GM12878 (cell line): ENCODE measurements around the gene CDC27.

ENCODE experiments used
- BMI1 ChIP-seq: fragments of 450-650 bp; IDR thresholded peaks from 2 replicates; pipeline ENCODE4 v1.6.1; 2016; ENCODE audit warnings: mild to moderate bottlenecking, moderate library complexity, borderline replicate concordance
- CEBPB ChIP-seq, 2 experiments: fragments of 150-350 bp in 1 of 2; IDR thresholded peaks; 2 replicates each; pipeline ENCODE4 v1.6.1; 2012 to 2014; ENCODE audit warnings: low read depth in 2 of 2, low read length in 2 of 2, borderline replicate concordance in 1 of 2, inconsistent platforms in 1 of 2
- CREB1 ChIP-seq: IDR thresholded peaks from 2 replicates; pipeline ENCODE4 v1.6.1; 2012; ENCODE audit warnings: low read depth, mild to moderate bottlenecking, inconsistent platforms
- MYB ChIP-seq: fragments of 150-350 bp; IDR thresholded peaks from 2 replicates; pipeline ENCODE4 v1.6.1; 2014; ENCODE audit warnings: mild to moderate bottlenecking, low read depth, low read length, borderline replicate concordance
- NFYA ChIP-seq: IDR thresholded peaks from 2 replicates; pipeline ENCODE4 v1.6.1; 2011; ENCODE audit warnings: low read depth, mild to moderate bottlenecking, low read length, improper control_type of control experiment, borderline replicate concordance
- RFX5 ChIP-seq: IDR thresholded peaks from 2 replicates; pipeline ENCODE4 v1.6.1; 2011; ENCODE audit warnings: low read depth, low read length, improper control_type of control experiment
- SIX5 ChIP-seq: IDR thresholded peaks from 2 replicates; pipeline ENCODE4 v1.6.1; 2011; ENCODE audit warnings: mild to moderate bottlenecking, low read depth, low read length, moderate library complexity; ENCODE audit not compliant: severe bottlenecking
- TCF3 ChIP-seq: IDR thresholded peaks from 2 replicates; pipeline ENCODE4 v1.6.1; 2012; ENCODE audit warnings: low read depth, mild to moderate bottlenecking, low read length, borderline replicate concordance; ENCODE audit not compliant: insufficient read depth
- TF ChIP-seq, protein P1 (sequence below): fragments of 450-650 bp; IDR thresholded peaks from 2 replicates; pipeline ENCODE4 v1.6.1; 2017; ENCODE audit warnings: mild to moderate bottlenecking, low read depth, inconsistent platforms; ENCODE audit not compliant: poor library complexity, severe bottlenecking
- TF ChIP-seq, protein P2 (sequence below), 3 experiments: IDR thresholded peaks in 2 of 3; conservative IDR thresholded peaks in 1 of 3; 2 replicates each; pipeline ENCODE4 v1.5.1; 2011; ENCODE audit warnings: low read depth in 3 of 3, low read length in 3 of 3, mild to moderate bottlenecking in 3 of 3, control low read depth in 2 of 3, moderate library complexity in 2 of 3, inconsistent platforms in 1 of 3, mixed read lengths in 1 of 3; ENCODE audit not compliant: control insufficient read depth in 2 of 3, insufficient read depth in 1 of 3; ENCODE audit errors: extremely low read depth in 1 of 3

DNA sequence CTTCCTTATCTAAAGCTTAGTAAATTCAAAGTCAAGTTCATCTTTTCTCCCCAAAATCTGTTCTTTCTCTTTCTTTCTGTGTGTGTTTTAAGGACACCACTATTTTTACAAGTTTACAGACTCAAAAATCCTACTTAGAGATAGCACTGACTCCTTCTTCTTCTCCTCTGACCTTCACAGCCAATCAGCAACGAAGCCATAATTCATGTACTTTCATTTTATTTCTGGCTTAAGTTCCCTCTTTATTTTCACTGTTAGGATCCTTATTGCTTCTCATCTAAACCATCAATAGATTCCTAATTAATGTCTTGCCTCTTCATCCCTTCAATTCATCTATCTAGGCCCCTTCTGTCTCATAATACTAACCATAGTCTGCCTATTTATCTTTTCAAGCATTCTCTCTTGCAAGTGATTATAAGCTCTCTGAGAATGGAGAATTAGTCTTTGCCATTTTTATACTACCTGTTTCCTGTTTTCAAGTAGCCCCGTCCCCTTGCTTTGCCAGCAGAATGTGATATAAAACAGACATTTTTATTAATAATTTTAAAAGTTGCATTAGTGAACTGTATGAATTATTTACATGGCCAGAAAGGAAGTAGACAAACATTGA, 27.0 kb downstream of the CDC27 start:
- TF ChIP-seq BMI1 (no peak), SIX5 (no peak), TCF3 (no peak), CREB1 (no peak), MYB (no peak), RFX5 (no peak), CEBPB (IDR thresholded peaks at IDR 0.05; ENCODE audit: borderline replicate concordance in 1 of 2, low read depth in 2 of 2, low read length in 2 of 2) (no peak), NFYA (no peak)
- TF ChIP-seq, protein P1, sequence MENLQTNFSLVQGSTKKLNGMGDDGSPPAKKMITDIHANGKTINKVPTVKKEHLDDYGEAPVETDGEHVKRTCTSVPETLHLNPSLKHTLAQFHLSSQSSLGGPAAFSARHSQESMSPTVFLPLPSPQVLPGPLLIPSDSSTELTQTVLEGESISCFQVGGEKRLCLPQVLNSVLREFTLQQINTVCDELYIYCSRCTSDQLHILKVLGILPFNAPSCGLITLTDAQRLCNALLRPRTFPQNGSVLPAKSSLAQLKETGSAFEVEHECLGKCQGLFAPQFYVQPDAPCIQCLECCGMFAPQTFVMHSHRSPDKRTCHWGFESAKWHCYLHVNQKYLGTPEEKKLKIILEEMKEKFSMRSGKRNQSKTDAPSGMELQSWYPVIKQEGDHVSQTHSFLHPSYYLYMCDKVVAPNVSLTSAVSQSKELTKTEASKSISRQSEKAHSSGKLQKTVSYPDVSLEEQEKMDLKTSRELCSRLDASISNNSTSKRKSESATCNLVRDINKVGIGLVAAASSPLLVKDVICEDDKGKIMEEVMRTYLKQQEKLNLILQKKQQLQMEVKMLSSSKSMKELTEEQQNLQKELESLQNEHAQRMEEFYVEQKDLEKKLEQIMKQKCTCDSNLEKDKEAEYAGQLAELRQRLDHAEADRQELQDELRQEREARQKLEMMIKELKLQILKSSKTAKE: no peak
- TF ChIP-seq, protein P2, sequence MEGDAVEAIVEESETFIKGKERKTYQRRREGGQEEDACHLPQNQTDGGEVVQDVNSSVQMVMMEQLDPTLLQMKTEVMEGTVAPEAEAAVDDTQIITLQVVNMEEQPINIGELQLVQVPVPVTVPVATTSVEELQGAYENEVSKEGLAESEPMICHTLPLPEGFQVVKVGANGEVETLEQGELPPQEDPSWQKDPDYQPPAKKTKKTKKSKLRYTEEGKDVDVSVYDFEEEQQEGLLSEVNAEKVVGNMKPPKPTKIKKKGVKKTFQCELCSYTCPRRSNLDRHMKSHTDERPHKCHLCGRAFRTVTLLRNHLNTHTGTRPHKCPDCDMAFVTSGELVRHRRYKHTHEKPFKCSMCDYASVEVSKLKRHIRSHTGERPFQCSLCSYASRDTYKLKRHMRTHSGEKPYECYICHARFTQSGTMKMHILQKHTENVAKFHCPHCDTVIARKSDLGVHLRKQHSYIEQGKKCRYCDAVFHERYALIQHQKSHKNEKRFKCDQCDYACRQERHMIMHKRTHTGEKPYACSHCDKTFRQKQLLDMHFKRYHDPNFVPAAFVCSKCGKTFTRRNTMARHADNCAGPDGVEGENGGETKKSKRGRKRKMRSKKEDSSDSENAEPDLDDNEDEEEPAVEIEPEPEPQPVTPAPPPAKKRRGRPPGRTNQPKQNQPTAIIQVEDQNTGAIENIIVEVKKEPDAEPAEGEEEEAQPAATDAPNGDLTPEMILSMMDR (IDR thresholded peaks at IDR 0.05 in 2 of 3, conservative IDR thresholded peaks at IDR 0.05 in 1 of 3; ENCODE audit: control insufficient read depth in 2 of 3, extremely low read depth in 1 of 3, insufficient read depth in 1 of 3, low read depth in 3 of 3, low read length in 3 of 3): no peak
